A549 (cell line): Measurements from ENCODE around the gene CTNNA3. TPM values are rescaled to one million over a fixed set of nuclear protein-coding genes. Genes with fewer than 3 reads are reported as not detected.

ENCODE experiments used
- ATAC-seq, 2 experiments: fragments of 200-7000 bp in 1 of 2; fragments of >200 bp in 1 of 2; cut with Nextera tagmentation in 1 of 2; cut with Tn5 transposase in 1 of 2; 3 replicates each; pipeline versions ENCODE4 v1.8.0 to v1.9.1; 2018 to 2020; ENCODE audit warnings: mild to moderate bottlenecking in 1 of 2, moderate library complexity in 1 of 2
- CTCF ChIA-PET: fragments of 300-600 bp; sonication (Branson Sonifier 250); formaldehyde crosslinking; extraction: SDS; loops from one replicate; lab custom pipeline; 2021; ENCODE audit warnings: antibody characterized with exemption, inconsistent platforms; lab: Yijun Ruan, JAX
- POLR2A ChIA-PET: fragments of 350-600 bp; formaldehyde crosslinking; extraction: SDS; loops from one replicate; lab custom pipeline; 2021; ENCODE audit warnings: antibody characterized with exemption, inconsistent platforms; lab: Yijun Ruan, JAX
- DNase-seq, 2 experiments: peaks; one replicate each; pipeline versions ENCODE4 v3.0.0 to v3.0.0-alpha.2; 2011 to 2016; ENCODE audit warnings: low read depth in 1 of 2, low spot score in 1 of 2
- FAIRE-seq: peaks from 2 replicates; lab custom pipeline; 2011; peaks lifted over from hg19 to GRCh38; lab: Jason Lieb, UNC
- H3K27ac ChIP-seq, 2 experiments: fragments of >200 bp; sonication (Bioruptor Twin); formaldehyde crosslinking; 3 replicates each; pipeline ENCODE4 v1.5.1; 2016 to 2017
- H3K4me1 ChIP-seq: fragments of >200 bp; sonication (Bioruptor Twin); formaldehyde crosslinking; 3 replicates; pipeline ENCODE4 v1.6.1; 2016
- H3K4me2 ChIP-seq: fragments of >200 bp; sonication (Bioruptor Twin); formaldehyde crosslinking; 3 replicates; pipeline ENCODE4 v1.6.1; 2016
- H3K4me3 ChIP-seq: fragments of >200 bp; sonication (Bioruptor Twin); formaldehyde crosslinking; 3 replicates; pipeline ENCODE4 v1.5.1; 2016
- H3K9me3 ChIP-seq: fragments of >200 bp; sonication (Bioruptor Twin); formaldehyde crosslinking; 3 replicates; pipeline ENCODE4 v1.6.1; 2016
- CBX8 ChIP-seq: fragments of 200-600 bp; sonication (generic); IDR thresholded peaks from 2 replicates; pipeline ENCODE4 v1.6.1; 2016
- CHD2 ChIP-seq: fragments of 150-350 bp; IDR thresholded peaks from 2 replicates; pipeline ENCODE4 v1.6.1; 2014; ENCODE audit warnings: low read length; ENCODE audit not compliant: partially characterized antibody
- CTCF ChIP-seq: fragments of >200 bp; sonication (Bioruptor Twin); formaldehyde crosslinking; IDR thresholded peaks from 3 replicates; pipeline ENCODE4 v1.5.1; 2016
- FOXS1 ChIP-seq: fragments of 250-450 bp; sonication (Bioruptor Pico); IDR thresholded peaks from 2 replicates; pipeline ENCODE4 v1.5.0; 2020; ENCODE audit warnings: mild to moderate bottlenecking, moderate library complexity
- GATA3 ChIP-seq: IDR thresholded peaks from 2 replicates; pipeline ENCODE4 v1.6.1; 2012; ENCODE audit warnings: borderline replicate concordance
- KDM1A ChIP-seq: fragments of 200-600 bp; sonication (generic); IDR thresholded peaks from 2 replicates; pipeline ENCODE4 v1.6.1; 2016; ENCODE audit warnings: low read depth, mild to moderate bottlenecking
- NFE2L2 ChIP-seq: fragments of 150-350 bp; conservative IDR thresholded peaks from 2 replicates; pipeline ENCODE4 v1.6.1; 2014; ENCODE audit warnings: low read length
- NR3C1 ChIP-seq: fragments of >200 bp; sonication (Bioruptor Twin); formaldehyde crosslinking; IDR thresholded peaks from 3 replicates; pipeline ENCODE4 v1.6.1; 2017
- POLR2AphosphoS2 ChIP-seq: conservative IDR thresholded peaks from 2 replicates; pipeline ENCODE4 v1.6.1; 2012; ENCODE audit warnings: low read length, improper control_type of control experiment, inconsistent platforms
- RAD21 ChIP-seq, 2 experiments: fragments of >200 bp in 1 of 2; sonication (Bioruptor Twin) in 1 of 2; formaldehyde crosslinking in 1 of 2; IDR thresholded peaks in 1 of 2; conservative IDR thresholded peaks in 1 of 2; 2 replicates in 1 of 2; 3 replicates in 1 of 2; pipeline ENCODE4 v1.6.1; 2012 to 2018; ENCODE audit warnings: inconsistent platforms in 1 of 2
- TP53 ChIP-seq: fragments of 250-450 bp; sonication (Bioruptor Pico); IDR thresholded peaks from 2 replicates; pipeline ENCODE4 v1.5.0; 2021; ENCODE audit warnings: mild to moderate bottlenecking, moderate library complexity
- USF2 ChIP-seq: fragments of 450-650 bp; IDR thresholded peaks from 2 replicates; pipeline ENCODE4 v1.6.1; 2014; ENCODE audit warnings: antibody characterized with exemption
- ZFP36 ChIP-seq: fragments of 450-650 bp; IDR thresholded peaks from 2 replicates; pipeline ENCODE4 v1.6.1; 2014; ENCODE audit warnings: borderline replicate concordance; ENCODE audit not compliant: partially characterized antibody
- WGBS: methylation state at CpG from one replicate; pipeline ENCODE4 v1.1.6; 2017; ENCODE audit errors: missing lambda C conversion rate; 5-methylcytosine and 5-hydroxymethylcytosine counted together
- polyA plus RNA-seq, 4 experiments: library from polyadenylated mRNA; depleted of rRNA in 3 of 4; stranded (reverse); fragments of >200 nt; fragmentation: RNase III in 1 of 4; extraction: RNeasy Plus Mini Kit Qiagen cat#74134 plus additional on column Dnase treatment in 1 of 4; gene quantifications; 2 replicates in 3 of 4; 3 replicates in 1 of 4; pipeline ENCODE4 v1.2.3, GENCODE V29; 2011 to 2017
- TF ChIP-seq, protein P1 (sequence below): fragments of 250-450 bp; sonication (Bioruptor Pico); IDR thresholded peaks from 2 replicates; pipeline ENCODE4 v1.5.0; 2020; ENCODE audit warnings: low read depth, mild to moderate bottlenecking, moderate library complexity

The CTNNA3 gene
- polyA plus RNA-seq, 2 of the 4 experiments (the other 2 are of a cell fraction) = not detected

GRCh38 chr10:65940105-65940504, 1755.9 kb downstream of the CTNNA3 start:
- H3K9me3 ChIP-seq = no peaks in the 10 kb centered on the region
- no peak overlapping the region for H3K4me2 ChIP-seq
- ChIA-PET POLR2A (no interaction called here), CTCF (no interaction called here)
- no peak overlapping the region for H3K27ac ChIP-seq
- TF ChIP-seq CTCF (no peak), NR3C1 (no peak), USF2 (no peak)
- TF ChIP-seq, all 56 proteins: peak for 0
- Histone ChIP-seq H3K4me1 (no peaks in the 10 kb centered on the region), H3K4me3 (no peak overlapping the region)
- FAIRE-seq (no peak), ATAC-seq (no peak), DNase-seq (no peak)

DNA sequence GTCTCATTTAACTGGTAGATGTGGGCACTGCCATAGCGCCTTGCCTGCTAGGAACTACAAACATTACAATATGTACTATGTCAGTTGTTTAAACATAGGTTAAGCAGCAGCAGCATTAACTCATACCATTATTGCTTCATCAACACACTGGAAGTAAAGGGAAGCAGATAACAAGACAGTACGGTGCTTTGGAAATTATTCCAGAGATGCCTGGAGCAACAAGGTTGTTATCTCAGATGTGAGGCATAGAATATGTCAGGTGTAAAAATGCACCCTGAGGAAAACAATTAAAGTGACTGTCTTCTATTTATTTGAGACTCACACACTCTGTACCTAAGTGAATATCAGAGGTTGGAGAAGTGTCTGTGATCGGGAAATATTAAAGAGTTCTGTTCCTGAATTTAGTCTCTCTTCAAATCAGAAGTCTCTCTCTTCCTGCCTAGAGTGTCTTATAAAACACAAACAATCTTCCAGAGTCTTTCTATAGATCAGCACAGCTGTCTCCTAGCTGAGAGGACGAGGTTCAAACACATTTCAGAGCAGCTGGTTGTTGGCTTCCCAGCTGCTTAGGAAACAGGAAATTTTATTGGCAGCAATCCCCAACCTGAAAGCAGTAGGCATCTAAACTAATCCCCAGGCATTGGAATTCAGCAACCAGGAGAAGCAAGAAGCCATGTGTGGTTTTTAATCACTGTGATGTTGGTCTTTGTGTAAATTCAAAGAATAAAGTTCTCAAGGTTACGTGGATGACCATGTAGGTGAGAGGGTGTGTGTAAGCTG, 1764.5 kb downstream of the CTNNA3 start:
- no peak overlapping the region for H3K27ac ChIP-seq
- no peak for DNase-seq
- no peak for ATAC-seq
- no peak overlapping the region for H3K4me3 ChIP-seq
- ChIA-PET POLR2A (no interaction called here), CTCF (no interaction called here)
- no peak for FAIRE-seq
- no peaks in the 10 kb centered on the region for H3K9me3 ChIP-seq
- no peaks in the 10 kb centered on the region for H3K4me1 ChIP-seq
- no peak overlapping the region for H3K4me2 ChIP-seq
- 41% methylated on average over 5 of the region's 5 CpGs for WGBS
- TF ChIP-seq FOXS1 (CRISPR knock-in tag) = no peak
- TF ChIP-seq TP53 (CRISPR knock-in tag) = no peak
- no peak for TF ChIP-seq CBX8

DNA sequence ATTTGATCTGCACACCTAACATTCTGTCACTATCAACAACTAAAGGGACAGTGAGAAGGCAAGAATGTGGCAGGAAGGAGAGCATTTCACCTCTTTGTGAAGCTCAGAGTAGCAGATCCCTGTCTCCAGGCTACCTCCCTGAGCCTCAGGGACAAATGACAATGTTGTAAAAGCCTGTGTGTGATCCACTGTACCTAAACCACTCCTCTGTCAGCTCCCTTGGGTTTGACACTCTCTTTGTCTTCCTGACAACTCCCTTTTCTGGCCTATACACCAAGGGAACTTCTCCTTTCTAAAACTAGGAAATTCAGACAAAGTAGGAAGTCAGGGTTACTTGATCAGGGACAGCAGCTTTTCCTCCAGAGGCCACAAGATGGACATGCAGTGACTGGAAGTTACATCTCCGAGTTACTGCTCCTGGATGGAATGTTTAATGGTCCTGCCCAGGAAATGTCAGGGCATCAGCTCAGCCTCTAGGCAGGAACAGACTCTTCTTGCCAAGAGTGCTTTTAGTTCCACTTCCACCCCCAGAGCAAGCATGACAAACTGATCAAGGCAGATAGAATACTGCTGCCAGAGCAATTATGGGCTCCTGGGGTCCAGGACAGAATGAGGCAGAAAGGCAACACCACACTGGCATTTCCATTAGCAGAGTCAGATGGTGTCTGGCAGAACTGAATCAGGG, 1784.7 kb downstream of the CTNNA3 start:
- Histone ChIP-seq H3K4me1 (no peaks in the 10 kb centered on the region), H3K27ac (no peak overlapping the region), H3K9me3 (no peaks in the 10 kb centered on the region), H3K4me2 (no peak overlapping the region), H3K4me3 (no peak overlapping the region)
- no peak for TF ChIP-seq ZFP36
- TF ChIP-seq, protein P1, sequence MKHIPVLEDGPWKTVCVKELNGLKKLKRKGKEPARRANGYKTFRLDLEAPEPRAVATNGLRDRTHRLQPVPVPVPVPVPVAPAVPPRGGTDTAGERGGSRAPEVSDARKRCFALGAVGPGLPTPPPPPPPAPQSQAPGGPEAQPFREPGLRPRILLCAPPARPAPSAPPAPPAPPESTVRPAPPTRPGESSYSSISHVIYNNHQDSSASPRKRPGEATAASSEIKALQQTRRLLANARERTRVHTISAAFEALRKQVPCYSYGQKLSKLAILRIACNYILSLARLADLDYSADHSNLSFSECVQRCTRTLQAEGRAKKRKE (CRISPR knock-in tag) = no peak
- FAIRE-seq (no peak), ATAC-seq (no peak), DNase-seq (no peak)
- ChIA-PET POLR2A (no interaction called here), CTCF (no interaction called here)
- 21% methylated on average over 1 of the region's 1 CpG for WGBS

DNA sequence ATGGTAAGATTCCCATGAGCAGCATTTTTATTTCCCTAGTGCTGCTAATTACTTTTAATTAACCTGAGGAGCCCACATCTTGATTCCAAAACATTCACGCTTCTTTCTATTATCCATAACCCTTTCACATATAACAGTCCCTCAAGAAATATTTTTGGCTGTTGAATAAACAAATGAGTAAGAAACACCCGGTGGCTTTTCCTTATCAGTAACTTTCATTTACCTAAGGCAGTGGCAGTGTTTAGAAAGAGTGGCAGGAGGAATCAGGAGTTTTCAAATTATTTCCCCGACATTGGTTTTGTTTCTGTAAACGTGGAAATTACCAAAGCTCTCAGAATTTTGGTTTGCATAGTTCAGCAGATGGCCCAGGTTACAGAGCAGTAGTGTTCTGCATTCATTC, 1785.8 kb downstream of the CTNNA3 start:
- H3K27ac ChIP-seq = no peak overlapping the region
- ATAC-seq (no peak), FAIRE-seq (no peak), DNase-seq (no peak)
- H3K4me2 ChIP-seq = no peak overlapping the region
- no peaks in the 10 kb centered on the region for H3K4me1 ChIP-seq
- 26% methylated on average over 4 of the region's 4 CpGs for WGBS
- TF ChIP-seq NFE2L2 = no peak
- TF ChIP-seq KDM1A = no peak
- TF ChIP-seq GATA3 = no peak
- TF ChIP-seq POLR2AphosphoS2 = no peak
- TF ChIP-seq CHD2 = no peak
- TF ChIP-seq RAD21 (conservative IDR thresholded peaks at IDR 0.05 in 1 of 2, IDR thresholded peaks at IDR 0.05 in 1 of 2) = no peak
- ChIA-PET POLR2A (no interaction called here), CTCF (no interaction called here)
- no peak overlapping the region for H3K4me3 ChIP-seq
- no peaks in the 10 kb centered on the region for H3K9me3 ChIP-seq
